NCI-H1436 treated with DMSO at 0.1 percent for 48 hours (cell line): ENCODE measurements around the gene CDC42EP1.

Experiments
- DNase-seq: peaks from one replicate; lab custom pipeline; 2025; lab: John Stamatoyannopoulos, UW

The CDC42EP1 gene

GRCh38 chr22:37611207-37611606, 50.9 kb downstream of the CDC42EP1 start:
- no peak for DNase-seq

- no peak for DNase-seq
These were observed 56.2 kb downstream of the CDC42EP1 start for GRCh38 chr22:37616201-37617083.

- DNase-seq: no peak
These were observed 57.2 kb downstream of the CDC42EP1 start for GRCh38 chr22:37617431-37617830.

- DNase-seq: no peak
These were observed 57.9 kb downstream of the CDC42EP1 start for GRCh38 chr22:37618072-37618656.

GRCh38 chr22:37618674-37619073, 58.4 kb downstream of the CDC42EP1 start:
- no peak for DNase-seq
